ENCODE results near the gene BLOC1S4. TPM values are rescaled to one million over a fixed set of nuclear protein-coding genes. Genes with fewer than 3 reads are reported as not detected.

BLOC1S4 gene, protein sequence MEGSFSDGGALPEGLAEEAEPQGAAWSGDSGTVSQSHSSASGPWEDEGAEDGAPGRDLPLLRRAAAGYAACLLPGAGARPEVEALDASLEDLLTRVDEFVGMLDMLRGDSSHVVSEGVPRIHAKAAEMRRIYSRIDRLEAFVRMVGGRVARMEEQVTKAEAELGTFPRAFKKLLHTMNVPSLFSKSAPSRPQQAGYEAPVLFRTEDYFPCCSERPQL
- 14.1 and 19.9 TPM in 2 replicates for total RNA-seq

DNA sequence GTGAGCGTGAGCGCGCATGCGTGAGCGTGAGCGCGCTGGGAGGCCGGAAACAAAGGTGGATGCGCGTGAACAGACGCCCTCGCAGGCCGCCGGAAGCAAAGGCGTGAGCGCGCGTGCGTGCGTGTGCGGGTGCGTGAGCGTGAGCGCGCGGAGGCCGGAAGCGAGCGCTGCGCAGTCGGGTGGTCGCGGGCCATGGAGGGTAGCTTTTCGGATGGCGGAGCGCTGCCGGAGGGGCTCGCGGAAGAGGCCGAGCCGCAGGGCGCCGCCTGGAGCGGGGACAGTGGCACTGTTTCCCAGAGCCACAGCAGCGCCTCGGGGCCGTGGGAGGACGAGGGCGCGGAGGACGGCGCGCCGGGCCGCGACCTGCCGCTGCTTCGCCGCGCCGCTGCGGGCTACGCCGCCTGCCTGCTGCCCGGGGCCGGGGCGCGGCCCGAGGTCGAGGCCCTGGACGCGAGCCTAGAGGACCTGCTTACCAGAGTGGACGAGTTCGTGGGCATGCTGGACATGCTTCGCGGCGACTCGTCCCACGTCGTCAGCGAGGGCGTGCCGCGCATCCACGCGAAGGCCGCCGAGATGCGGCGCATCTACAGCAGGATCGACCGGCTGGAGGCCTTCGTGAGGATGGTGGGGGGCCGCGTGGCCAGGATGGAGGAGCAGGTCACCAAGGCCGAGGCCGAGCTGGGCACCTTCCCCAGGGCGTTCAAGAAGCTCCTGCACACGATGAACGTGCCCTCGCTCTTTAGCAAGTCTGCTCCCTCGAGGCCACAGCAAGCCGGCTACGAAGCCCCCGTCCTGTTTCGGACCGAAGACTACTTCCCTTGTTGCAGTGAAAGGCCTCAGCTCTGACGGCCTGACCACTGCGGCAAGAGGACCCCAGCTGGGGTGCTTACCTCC, at the start of gene BLOC1S4:
BLOC1S4 (plus strand) TSS at position 157 of the 894 bp plus-strand sequence; CDS start at position 193, 36 bp downstream.

DNA sequence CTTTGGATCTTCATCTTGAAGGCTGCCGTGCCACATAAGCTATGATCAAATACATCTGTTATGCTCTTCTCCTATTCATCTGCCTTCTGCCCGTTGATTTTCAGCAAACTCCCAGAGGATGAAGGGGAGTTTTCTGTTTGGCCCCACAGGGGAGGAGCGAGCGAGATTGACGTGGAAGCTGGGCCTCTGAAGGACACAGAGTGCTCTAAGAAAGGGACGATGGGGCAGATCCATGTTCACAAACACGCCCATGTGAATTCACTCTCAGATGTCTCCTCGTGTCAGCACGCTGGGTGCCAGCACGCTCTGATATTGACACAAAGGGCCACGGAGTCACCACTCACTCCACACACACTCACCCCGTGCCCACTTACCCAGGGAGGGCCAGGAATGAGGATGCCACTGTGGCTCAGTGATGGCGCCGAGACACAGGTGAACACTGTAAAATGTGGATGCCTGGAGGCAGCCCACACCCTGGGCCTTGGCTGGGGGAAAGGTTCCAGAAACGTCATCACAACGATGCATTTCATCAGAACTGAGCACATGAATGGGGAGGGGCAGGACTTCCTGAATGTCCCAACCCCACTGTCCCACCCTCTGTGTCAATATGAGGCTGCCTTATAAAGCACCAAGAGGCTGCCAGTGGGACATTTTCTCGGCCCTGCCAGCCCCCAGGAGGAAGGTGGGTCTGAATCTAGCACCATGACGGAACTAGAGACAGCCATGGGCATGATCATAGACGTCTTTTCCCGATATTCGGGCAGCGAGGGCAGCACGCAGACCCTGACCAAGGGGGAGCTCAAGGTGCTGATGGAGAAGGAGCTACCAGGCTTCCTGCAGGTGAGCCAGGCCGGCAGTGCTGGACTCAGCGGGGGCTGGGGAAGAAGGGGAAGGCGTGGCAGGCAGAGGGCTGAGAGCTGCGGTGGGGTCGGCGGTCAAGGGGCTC, 22.5 kb upstream of the BLOC1S4 start, which contains the start of gene S100P:
S100P (plus strand) TSS at position 648 of the 946 bp plus-strand sequence; CDS start at position 703, 55 bp downstream.

DNA sequence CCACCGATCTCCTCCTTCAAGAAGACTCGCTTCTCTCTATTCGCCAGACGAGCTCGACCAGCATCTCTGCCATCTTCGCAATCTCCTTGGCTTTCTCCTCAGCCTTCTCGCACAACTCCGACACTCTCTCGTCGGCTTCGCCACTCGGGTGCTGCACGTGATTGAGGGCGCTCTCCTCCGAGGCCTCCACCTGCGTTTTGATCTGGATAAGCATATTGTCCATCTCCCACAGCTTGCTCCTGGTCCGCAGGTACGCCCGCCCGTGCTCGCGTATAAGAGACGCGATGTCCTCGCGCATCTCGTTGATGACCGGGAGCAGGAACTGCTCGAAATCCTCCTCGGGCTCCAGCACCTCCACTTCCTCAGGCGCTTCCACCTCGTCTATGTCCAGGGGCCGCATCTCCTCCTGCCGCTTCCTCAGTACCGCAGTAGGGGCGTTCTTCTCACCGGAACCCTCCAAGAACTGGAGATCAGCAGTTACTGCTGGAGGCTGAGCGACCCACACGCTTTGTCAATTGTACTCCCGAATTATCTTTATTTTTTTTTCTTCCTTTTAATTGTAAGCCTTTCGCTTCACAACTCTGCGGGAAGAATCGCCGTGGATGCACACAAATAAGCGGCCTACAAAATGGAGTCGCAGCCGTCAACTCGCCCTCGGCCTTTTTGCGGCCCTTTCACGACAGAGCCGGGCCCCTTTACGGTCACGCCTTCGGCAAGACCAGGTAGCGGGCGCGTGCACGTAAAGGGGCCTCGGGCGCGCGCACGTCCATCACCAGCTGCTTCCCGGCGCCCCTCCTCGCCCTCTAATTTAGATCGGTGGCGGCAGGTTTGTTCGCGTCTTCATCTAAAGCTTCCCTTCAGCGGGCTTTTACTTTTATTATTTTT, 6.5 kb upstream of the BLOC1S4 start, which contains the start of gene MRFAP1L1:
MRFAP1L1 (minus strand) TSS at position 636 of the 885 bp plus-strand sequence; CDS start at position 400, 236 bp downstream.

Other genes starting within 250 kb of the BLOC1S4 start
- gene PPP2R2C, start 243.6 kb upstream of the BLOC1S4 start, total RNA-seq = under 0.01 and 0.07 TPM in 2 replicates
- gene MAN2B2, start 141.0 kb upstream of the BLOC1S4 start, total RNA-seq = 45.5 and 63.4 TPM in 2 replicates
- 123 and 132 TPM in 2 replicates for gene MRFAP1, start 75.5 kb upstream of the BLOC1S4 start, total RNA-seq
- gene S100P, start 22.3 kb upstream of the BLOC1S4 start, total RNA-seq = not detected in 2 replicates
- gene MRFAP1L1, start 6.3 kb upstream of the BLOC1S4 start, total RNA-seq = 34.2 and 40.1 TPM in 2 replicates
- gene KIAA0232, start 66.6 kb downstream of the BLOC1S4 start, total RNA-seq = 20.3 and 21.1 TPM in 2 replicates
- gene TBC1D14, start 193.7 kb downstream of the BLOC1S4 start, total RNA-seq = 41.4 and 48.1 TPM in 2 replicates

Data from smooth muscle cell of the pulmonary artery (primary cell).